ENCODE data around the gene CDK14. TPM values are rescaled to one million over a fixed set of nuclear protein-coding genes. Genes with fewer than 3 reads are reported as not detected.

CDK14 gene
- total and polyA plus RNA-seq, 2 donors (not counting 3 experiments of a cell fraction or from before 2014, with no cell fraction given): 5.5 to 34.2 TPM

- dilution Hi-C loops (cut with MboI; ENCODE audit: extremely low pct_ligation_motif_present, low sequenced_read_pairs) (no loop called here), intact Hi-C loops (cut with micrococcal nuclease) (no loop called here)
- Histone ChIP-seq H3K9me1 (replicated peaks; ENCODE audit: control insufficient read depth, extremely low read depth, insufficient read depth, low read length) (no peaks in the 10 kb centered on the region), H3K27ac (ENCODE audit: insufficient read depth, low read depth, low read length) (no peak overlapping the region), H3K9me3 (replicated peaks; ENCODE audit: control insufficient read depth, insufficient read depth, low read length) (no peaks in the 10 kb centered on the region), H3K27me3 (ENCODE audit: control insufficient read depth in 2 of 2, insufficient read depth in 2 of 2, low read length in 2 of 2) (peaks cover 0 to 2% of the 10 kb centered on the region in 2 experiments), H3K4me2 (ENCODE audit: insufficient read depth, low read length) (no peak overlapping the region), H3K9ac (replicated peaks; ENCODE audit: extremely low read depth, insufficient read depth, low read length) (no peak overlapping the region), H4K20me1 (replicated peaks; ENCODE audit: control insufficient read depth, extremely low read depth, insufficient read depth, low read length) (no peaks in the 10 kb centered on the region), H3K36me3 (ENCODE audit: control insufficient read depth in 2 of 2, extremely low read depth in 1 of 2, insufficient read depth in 2 of 2, low read length in 2 of 2) (no peaks in the 10 kb centered on the region), H3K79me2 (ENCODE audit: control insufficient read depth, insufficient read depth, low read length) (no peaks in the 10 kb centered on the region), H3K4me1 (ENCODE audit: control insufficient read depth, extremely low read depth, insufficient read depth, low read length) (no peaks in the 10 kb centered on the region), H2AFZ (ENCODE audit: low read depth, low read length) (no peak overlapping the region), H3K4me3 (replicated peaks in 1 of 3; ENCODE audit: insufficient read depth in 1 of 3, low read depth in 1 of 3, low read length in 3 of 3) (no peak overlapping the region)
- CTCF ChIA-PET: interaction anchor here (1.5 kb wide), 1 partner anchor 460 kb away, joined by 3 read pairs; no protein-coding TSS in a partner anchor
- no peak for FAIRE-seq
- DNase-seq (ENCODE audit: low read depth, low spot score): no peak
- no peak for TF ChIP-seq MAX (IDR thresholded peaks at IDR 0.05; ENCODE audit: insufficient read depth, insufficient read length)
- TF ChIP-seq EZH2 (IDR thresholded peaks at IDR 0.05; ENCODE audit: borderline replicate concordance, low read depth, low read length, severe bottlenecking): no peak
- no peak for TF ChIP-seq MYC (IDR thresholded peaks at IDR 0.05; ENCODE audit: low read depth, low read length)
- TF ChIP-seq CTCF (IDR thresholded peaks at IDR 0.05; ENCODE audit: extremely low read depth in 1 of 2, insufficient read depth in 1 of 2, low read depth in 1 of 2, low read length in 2 of 2): no peak
- TF ChIP-seq POLR2A (IDR thresholded peaks at IDR 0.05; ENCODE audit: low read depth, low read length): no peak
- no peak for TF ChIP-seq FOS (IDR thresholded peaks at IDR 0.05; ENCODE audit: borderline replicate concordance, insufficient read depth, low read length)
- TF ChIP-seq GATA2 (IDR thresholded peaks at IDR 0.05; ENCODE audit: insufficient read depth, insufficient read length, low read depth, low read length): no peak
- no peak for TF ChIP-seq POLR2AphosphoS5 (IDR thresholded peaks at IDR 0.05; ENCODE audit: insufficient read depth, low read depth, low read length)
- TF ChIP-seq JUN (IDR thresholded peaks at IDR 0.05; ENCODE audit: borderline replicate concordance, insufficient read depth, insufficient read length, low read depth): no peak
- POLR2A ChIA-PET: no interaction called here
- no TSS peak for BruUV-seq (replicated peaks)
Measured at GRCh38 chr7:90574146-90574819, 21.8 kb upstream of the CDK14 start.
